NCI-H226 (cell line): Measurements from ENCODE around the gene ILK.
A peak's percentile ranks its signal among the peaks of the same experiment; 100 is the strongest.

Experiments used
- DNase-seq: peaks from one replicate; pipeline ENCODE4 v3.0.0-alpha.2; 2015

The ILK gene

GRCh38 chr11:6607190-6607795 is 3.7 kb downstream of the ILK start:
- no peak for DNase-seq

DNA sequence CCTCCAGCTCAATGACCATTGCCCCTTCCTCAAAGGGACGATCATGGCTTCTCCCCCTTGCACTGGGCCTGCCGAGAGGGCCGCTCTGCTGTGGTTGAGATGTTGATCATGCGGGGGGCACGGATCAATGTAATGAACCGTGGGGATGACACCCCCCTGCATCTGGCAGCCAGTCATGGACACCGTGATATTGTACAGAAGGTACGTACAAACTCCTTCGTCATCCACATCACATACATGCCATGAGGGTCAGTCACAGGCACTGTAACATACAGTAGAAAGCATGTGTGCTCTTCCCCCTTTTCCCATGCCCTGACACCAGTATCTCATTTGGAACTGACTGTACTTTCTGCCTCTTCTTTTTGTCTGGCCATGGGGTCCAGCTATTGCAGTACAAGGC is 4.4 kb downstream of the ILK start:
- no peak for DNase-seq

- DNase-seq, result no peak
These were observed 5.3 kb downstream of the ILK start for GRCh38 chr11:6608726-6609501.

- DNase-seq, result no peak
These were observed 6.0 kb downstream of the ILK start for GRCh38 chr11:6609502-6610015.

DNA sequence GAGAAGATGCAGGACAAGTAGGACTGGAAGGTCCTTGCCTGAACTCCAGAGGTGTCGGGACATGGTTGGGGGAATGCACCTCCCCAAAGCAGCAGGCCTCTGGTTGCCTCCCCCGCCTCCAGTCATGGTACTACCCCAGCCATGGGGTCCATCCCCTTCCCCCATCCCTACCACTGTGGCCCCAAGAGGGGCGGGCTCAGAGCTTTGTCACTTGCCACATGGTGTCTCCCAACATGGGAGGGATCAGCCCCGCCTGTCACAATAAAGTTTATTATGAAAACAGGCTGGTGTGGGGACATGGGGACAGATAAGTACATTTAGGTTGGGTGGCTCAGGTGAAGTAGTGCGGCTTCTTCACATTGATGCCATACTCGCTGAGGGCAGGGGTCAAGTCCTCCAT is 7.0 kb downstream of the ILK start:
- DNase-seq, result no peak

DNA sequence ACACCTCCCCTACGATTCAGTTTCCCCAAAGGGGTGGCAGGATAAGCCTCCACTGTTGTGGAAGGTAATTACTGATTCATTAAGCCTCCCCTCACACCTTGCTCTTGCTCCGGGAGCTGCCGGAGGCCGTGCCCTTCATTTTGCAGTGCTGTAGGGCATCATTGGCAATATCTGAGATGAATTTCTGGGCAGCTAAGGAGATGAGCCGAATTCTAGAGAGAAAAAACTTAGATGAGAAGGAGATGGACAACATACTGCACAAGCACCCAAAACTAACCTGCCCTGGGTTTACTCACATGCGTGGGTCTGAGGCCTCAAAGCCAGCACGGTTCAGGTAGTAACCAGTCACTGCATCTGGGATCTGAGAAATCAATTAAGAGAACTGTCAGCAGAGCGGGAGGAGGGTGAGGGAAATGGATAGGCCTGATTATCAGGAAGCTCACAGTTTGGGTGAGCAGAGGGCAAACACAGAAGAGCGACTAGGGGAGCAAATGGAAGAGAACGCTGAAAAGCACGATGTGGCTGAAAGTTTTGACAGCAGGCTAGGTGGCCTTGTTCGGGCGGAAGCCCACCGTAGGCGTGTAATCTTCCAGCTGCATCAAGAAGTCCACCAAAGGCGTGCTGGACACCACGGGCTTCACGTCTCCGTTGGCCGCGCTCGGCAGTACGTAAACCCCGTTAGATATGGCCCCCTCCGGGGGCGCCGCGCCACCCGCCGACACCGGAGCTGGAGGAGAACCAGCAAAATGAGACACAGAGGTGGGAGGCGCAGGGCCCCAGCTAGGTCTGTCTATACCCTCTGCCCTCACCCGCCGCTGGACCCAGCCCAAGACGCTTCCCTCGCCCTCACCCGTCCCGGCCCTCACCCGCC is 7.8 kb downstream of the ILK start:
- no peak for DNase-seq

DNA sequence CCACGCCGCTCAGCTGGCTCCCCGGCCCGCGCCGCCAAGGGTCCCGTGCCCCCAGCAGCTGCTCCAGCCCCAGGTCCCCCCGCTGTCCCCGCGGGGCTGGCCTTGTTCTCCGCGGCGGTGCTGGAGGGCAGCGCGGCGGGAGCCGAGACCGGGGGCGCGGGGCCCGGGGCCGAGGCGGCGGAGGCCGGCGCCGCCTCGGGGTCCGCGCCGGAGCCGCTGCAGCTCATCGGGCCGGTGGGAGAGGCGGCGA is 8.3 kb downstream of the ILK start:
- DNase-seq, result no peak

DNA sequence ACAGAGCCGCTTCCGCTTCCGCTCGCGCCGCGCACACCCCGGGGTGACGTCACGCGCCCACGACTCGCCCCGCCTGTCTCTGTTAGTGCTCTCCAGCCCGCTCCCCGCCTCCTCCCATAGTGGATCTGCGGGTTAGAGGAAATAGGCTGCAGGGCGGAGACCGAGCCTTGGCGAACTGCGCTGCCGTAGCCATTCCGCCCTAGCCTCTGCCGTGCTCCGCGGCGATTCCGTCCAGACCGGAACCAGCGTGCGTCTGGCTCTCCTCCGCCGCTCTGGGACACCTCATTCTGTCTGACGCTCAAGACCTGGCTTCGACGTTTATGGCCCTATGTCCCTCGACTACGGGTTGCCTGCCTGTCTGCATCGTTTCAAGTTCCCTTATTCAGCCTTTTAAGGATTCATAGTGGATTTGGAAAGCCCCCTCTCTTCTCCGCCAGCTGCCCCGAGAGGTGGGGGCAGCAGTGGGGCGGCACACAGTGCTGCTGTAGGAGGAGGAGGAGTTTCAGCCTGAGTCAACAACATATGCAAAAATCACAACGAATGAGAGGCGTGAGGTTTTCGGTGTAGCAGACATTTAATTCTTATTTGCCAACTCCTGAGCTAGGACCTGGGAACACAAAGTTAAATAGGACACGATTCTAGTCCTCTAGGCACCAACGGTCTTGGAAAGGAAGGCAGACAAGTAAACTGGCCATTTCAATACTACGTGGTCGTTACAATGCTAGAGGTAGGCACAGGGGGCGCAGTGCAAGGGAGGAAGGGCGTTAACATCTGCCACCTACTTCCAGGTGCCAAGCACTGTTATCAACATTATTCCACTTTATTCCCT is 8.9 kb downstream of the ILK start, which contains the start of gene TAF10:
Gene TAF10, minus strand, starts transcription at position 4 of the 829 bp plus-strand sequence. CDS start 27 bp downstream, outside the sequence.
- peak; percentile 96 for DNase-seq

DNA sequence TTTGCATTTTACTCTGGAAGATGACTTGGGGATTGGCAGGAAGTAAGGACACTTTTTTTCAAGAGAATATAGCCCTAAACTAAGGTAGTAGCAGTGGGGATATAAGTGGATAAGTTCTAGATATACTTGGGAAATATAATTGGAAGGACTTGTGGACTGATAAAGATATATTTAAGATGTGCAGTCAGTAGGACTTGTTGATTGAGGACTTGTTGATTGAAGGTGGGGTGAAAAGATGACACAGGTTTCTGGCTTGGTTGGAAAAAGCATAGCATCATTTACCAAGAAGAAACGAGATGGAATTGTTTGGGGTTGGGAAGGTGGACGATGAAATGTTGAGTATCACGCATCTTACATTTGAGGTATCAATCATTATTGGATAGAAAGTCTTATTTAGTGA is 9.9 kb downstream of the ILK start:
- DNase-seq, result no peak

GRCh38 chr11:6614446-6614845 is 10.9 kb downstream of the ILK start:
- DNase-seq, result no peak

DNA sequence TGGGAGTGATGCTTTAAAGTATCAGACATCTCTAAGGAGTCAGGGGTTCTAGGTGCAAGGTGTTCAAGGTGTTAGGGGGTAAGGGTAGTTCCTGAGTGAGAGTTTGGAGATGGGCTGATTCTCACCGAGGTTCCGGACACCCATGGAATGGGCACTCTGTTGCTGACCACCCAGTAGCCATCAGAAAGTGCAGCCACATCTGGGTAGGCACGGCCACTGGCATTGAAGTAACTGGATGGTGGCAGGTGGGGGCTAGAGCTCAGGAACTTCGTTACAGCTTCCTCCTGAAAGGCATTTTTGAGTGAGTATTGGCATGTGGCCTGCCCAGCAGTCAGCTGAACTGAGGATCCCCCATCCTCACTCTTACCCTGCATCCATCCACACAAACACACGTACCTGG is 11.5 kb downstream of the ILK start:
- DNase-seq, result no peak

- no peak for DNase-seq
These were observed 12.5 kb downstream of the ILK start for GRCh38 chr11:6615882-6616585.

DNA sequence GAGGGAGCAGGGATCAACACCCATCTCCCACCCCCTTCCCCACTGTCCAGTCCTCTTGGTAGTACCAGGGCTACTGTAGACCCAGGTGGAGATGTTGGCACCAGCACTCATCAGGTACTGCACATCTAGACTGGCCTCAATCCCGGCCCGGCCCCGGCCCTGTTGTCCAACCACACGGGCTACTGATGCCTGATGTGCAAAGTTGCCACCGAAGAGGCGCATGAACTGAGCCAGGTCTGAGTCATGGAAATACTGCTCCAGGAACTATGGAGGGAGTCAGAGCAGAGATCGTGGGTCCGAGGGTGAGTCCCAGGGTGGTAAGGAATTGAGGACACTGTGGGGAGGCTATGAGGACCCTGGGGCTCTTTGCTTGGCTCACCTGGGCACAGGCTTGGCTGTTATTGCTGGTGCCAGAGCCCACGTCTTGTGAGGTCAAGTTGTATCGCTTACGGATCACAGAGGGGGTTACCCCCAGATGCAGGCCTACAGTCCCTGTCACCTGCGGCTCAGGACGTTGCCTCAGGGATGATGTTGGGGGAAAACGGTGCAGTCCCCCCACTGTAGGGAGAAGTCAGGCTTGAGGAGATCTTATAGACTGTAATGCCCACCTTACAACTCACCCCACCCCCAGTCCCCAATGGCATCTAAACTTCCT is 13.1 kb downstream of the ILK start:
- DNase-seq, result no peak

- DNase-seq, result no peak
These were observed 13.8 kb downstream of the ILK start for GRCh38 chr11:6617315-6617781.

- DNase-seq, result no peak
These were observed 14.8 kb downstream of the ILK start for GRCh38 chr11:6618117-6619003.

- DNase-seq, result peak; percentile 86
These were observed 15.6 kb downstream of the ILK start, which contains the start of gene TPP1 for GRCh38 chr11:6619004-6619745. Gene TPP1, minus strand, starts transcription at chr11:6619422. Its CDS starts 22 bp downstream, at chr11:6619400.

GRCh38 chr11:6620636-6621035 is 17.1 kb downstream of the ILK start:
- DNase-seq, result no peak

GRCh38 chr11:6621711-6622211 is 18.2 kb downstream of the ILK start:
- DNase-seq, result no peak
